Stimulated activated CD4-positive, alpha-beta T cell treated with anti-CD3 and anti-CD28 coated beads, Interleukin-1b, Interleukin-23, amount 100 ng/mL, for 4 hours (primary cell): Measurements from ENCODE around the gene MED27.
"Not testable (repeated sequence)": the region's sequence is repeated elsewhere in the genome, so short reads cannot be mapped to it uniquely, and the experiment has no call there.

Source experiments
- DNase-seq, 2 donors: peaks; one replicate each; pipeline ENCODE4 v3.0.0-alpha.2; 2020; ENCODE audit warnings: low read depth in 2 of 2

The MED27 gene

DNA sequence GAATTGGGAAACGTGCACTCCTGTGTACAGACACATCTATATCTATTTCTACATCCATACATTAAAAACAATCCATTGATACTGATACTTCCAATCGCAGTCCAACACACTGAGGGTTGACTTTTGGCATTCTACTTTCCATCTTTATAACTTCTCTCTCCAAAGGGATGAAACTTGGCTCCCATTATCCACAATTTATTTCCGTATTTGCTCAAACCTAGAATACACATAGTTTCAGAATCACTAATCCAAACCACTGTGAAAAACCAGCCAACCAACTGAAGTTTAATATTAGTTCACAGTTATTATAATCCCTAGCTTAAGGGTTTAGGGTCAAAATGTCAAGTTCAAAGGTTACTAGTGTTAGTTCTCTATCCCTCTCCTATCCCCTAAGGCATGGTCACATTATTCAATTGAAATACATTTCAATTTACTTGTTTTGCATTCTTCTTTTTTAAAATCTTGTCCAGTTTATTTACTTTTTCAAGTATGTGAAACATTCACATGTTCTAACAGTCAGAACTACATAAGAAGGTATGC lies 156.5 kb downstream of the MED27 start:
- no peak for DNase-seq

DNA sequence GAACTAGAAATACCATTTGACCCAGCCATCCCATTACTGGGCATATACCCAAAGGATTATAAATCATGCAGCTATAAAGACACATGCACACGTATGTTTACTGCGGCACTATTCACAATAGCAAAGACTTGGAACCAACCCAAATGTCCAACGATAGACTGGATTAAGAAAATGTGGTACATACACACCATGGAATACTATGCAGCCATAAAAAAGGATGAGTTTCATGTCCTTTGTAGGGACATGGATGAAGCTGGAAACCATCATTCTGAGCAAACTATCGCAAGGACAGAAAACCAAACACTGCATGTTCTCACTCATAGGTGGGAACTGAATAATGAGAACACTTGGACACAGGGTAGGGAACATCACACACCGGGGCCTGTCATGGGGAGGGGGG lies 158.0 kb downstream of the MED27 start:
- not testable (repeated sequence) for DNase-seq

DNA sequence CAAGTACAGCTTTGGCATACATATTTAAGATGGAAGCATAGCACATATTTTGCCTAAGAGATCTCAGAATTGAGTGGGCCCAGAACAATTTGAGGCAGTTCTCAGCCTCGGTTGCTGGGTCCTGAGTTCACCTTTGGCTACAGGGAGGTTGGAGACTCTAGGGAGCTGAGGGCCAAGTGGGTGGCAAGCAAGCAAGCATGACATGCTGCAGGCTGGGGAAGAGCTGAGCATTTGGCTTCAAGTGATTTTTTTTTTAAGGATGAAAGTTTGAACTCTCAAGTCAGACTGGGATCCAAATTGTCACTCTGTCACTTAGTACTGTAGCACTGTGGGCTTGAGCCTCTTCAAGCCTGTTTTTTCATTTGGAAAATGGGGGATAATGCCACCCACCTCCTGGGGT lies 160.5 kb downstream of the MED27 start:
- no peak for DNase-seq

DNA sequence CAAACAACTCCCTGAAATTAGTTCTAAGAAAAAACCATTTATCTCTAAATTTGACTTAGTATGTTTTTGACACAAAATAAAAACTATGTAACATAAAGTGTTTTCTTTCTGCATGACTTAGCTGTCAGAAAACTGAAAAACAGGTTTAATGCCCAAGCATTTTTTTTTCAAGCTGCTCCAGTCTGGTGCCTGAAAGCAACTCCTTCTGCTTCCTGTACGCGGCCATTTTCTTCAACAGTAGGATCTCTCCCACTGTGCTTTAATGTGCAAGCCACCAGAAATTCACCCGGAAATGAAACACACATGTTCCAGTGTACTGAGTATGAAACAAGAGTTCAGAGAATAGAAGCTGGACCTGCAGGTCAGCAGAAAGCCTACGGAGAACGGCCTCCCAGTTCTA lies 161.2 kb downstream of the MED27 start:
- DNase-seq = no peak

DNA sequence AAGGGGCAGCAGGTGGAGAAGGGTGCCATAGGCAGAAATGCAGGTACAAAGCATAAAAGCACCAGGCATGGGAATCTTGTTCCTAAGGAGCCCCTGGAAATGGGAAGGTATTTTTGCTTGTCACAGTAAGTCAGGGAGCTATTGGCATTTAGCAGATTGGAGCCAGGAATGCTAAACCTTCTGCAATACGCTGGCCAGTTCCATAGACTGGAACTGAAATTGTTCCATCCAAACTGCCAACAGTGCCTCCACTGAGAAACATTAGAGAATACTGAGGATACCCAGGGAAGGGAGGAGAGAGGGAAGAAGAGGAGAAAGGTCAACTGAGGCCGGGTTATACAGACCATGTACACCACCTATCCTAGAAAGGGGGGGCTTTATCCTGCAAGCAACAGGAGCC lies 162.7 kb downstream of the MED27 start:
- no peak for DNase-seq

DNA sequence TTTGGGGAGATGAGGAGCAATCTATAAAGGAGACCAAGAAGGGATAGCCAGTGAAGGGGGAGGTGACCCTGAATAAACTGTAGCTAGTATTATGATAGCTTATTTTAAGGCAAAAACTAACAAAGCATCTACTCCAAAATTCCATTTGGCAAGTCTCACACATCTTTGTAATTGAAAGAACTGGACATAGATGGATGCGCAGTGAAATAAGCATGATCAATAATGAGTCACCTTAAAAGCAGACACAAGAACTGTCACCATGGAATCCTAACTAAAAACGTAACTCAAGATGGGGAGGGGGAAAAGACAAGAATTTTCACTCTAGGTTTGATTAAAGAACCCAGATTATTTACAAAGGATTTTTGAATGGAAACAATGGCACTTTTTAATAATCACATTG lies 164.5 kb downstream of the MED27 start:
- no peak for DNase-seq

DNA sequence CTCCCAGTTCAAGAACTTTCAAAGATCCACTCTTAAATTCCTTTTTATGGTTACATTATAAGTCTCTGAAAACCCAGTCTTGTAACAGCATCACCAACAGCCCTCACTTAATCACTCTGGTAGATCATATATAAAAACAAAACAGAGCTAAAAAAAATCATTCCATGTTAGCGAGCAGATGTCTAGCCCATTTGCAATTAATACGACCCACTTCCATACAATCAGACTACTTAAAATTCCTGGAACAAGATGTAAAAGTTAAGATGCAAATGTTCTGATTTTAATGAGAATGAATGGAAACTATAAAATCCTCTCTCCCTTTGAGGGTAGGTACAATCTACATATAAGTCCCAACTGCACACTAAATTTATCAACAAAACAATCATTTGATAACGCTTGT lies 167.0 kb downstream of the MED27 start:
- DNase-seq = no peak

DNA sequence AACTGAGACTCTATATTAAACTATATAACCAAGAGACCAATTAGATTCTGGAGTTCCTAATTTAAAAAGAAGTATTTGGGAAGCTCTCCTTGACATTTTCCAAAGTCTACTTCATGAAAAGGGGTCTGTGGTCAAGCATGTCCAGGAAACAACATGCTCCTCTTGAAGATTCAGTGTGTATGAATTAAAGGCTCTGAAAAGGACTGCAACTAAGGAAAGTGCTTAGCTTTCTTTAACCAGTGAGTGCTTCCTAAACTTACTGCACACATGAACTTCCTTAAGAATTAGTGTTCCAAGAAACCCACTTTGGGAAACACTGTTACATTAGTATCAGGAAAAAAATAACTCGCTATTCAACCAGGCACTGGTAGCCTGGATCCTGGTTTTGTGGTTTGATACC lies 167.6 kb downstream of the MED27 start:
- DNase-seq = no peak

DNA sequence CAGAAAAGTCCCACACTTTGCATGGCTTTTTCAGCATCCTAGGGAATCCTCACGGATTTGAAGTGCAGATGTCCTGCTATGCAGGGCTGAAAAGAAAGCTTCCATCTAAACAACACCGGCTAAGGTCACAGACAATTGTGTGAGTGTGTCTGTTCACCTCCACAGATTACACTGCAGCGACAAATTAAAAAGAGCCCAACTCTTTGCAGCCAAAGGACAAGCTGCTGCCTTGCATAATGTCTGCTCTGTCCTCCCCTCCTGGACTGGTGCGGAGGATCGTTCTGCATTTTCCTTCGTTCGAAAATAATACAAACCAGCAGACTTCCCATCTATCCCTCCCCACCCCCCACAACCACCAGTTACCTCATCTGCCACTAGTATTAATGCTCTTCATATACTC lies 169.1 kb downstream of the MED27 start:
- DNase-seq = no peak

DNA sequence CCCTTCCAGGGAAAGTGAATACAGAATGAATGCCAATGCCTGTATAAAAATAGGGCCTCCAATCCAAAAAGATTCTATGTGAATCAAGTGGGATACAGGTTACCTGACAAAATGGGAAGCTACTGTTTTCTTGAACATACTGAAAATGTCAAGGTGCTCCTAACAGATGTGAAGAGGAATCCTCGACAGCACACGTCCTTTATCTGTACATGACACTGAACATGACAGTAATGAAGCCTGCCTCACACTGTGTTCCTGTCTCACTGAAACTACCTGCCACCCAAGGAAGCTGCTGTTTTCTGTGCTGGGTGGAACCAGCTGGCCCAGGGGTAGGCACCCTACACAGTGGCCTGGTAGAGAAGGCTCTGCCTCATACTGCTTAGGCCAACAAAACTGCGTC lies 174.5 kb downstream of the MED27 start:
- DNase-seq = no peak

DNA sequence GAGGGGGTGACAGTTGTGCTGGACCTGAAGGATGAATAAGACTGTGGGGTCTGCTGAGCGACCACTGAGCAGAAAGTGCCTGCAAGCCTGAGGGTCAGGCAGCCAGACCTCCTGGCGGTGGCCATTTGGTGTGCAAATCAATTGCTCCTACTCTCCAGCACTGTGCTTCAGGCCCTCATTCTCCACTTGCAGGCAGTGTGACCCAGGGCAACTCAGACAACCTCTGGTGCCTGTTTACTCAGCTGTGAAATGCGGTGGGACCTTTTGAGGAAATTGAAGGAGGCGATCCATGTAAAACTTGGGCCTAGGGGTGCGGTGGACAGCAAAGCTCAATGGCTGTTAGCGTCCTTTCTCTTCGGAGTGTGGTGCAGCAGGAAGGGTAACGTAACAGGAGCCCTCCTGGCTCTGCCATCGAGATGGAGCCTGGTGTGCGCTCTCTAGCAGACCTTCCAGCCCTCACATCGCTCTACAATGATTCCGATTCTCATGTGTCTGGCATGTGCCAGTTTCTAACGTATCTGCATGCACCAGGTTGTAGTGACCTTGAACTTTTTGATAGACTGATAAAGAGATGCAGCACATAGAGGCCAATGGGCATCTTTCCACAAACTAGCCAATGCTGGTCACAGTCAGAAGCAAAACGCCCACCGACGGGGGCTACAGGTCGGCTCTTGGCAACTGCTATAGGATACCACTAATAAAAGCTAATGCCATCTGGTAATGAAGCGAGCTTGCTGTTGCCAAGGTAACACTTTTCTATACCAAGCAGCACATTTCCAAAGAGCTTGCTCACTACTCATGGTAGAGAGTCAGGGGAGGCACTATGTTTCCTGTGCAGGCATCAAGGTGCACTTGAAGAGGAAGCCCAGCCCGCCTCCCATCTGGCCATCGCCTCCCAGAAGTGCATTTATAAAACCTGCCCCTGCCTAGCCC lies 180.1 kb downstream of the MED27 start:
- no peak for DNase-seq

DNA sequence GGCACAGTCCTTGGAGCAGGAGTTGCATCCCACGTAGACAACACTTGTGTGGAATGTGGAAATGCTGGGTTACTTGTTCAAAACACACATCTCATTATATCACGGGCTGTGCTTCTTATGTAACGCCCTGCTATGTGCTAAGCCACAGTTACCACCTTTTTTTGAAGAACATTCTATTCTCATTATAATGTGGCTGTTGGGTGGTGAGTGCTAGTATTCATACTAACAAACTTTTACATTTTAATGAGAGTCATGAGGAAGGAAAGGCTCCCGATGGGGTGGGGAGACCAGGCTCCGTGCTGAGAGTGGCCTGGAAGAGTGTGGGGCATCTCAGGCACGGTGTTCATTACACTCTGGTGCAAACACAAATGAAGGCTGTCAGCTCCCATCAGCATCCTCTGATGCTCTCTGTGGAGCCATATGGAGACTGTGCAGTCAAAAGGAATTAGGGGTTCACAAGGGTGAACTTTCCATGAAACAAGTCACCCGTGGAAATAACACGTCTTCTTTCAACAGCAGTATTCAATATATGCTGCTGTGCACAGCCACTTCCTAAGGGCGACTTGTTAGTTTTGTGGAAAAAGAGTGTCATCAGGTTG lies 186.7 kb downstream of the MED27 start:
- no peak for DNase-seq

DNA sequence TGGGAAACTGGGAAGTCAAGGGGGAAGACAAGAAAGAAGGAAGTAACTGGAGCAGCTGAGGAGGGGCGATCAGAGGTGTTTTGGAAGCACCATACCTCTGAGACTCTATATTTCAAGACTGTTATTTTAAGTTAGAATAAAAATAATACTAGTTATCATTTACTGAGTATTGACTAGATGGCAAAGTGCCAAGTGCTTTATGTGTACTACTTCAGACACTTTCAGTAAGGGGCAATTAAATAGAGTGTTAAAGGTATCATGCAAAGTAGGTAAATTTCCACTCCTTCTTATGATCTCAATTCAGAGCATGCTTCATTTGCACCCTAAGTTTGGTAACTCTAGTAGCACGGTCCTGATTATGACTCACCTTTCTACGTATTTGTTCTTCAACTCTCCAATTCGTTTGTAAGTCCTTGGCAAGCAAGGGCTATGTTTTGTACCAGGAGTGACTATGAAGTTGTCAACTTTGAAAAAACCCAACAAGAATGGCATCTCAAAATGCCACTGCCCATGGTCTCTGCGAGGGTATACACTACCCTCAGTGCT lies 187.4 kb downstream of the MED27 start:
- DNase-seq = no peak

DNA sequence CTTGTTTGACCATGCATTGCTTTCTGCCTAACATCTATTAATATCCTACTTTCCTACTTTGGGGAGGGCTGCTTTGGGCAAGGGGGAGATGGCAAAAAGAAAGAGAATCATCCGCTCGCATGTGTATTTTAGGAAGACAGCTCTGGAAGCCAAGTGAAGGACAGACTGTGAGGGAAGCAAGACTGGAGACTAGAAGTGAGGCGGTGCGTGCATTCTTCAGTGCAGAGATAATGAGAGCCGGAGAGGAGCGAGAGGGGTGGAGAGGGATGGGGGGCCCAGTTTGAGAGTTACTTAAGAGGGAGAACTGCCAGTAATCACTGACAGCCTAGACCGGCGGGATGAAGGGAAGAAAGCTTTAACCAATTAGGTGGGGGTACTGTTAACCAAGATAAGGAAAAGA lies 188.1 kb downstream of the MED27 start:
- DNase-seq = no peak

DNA sequence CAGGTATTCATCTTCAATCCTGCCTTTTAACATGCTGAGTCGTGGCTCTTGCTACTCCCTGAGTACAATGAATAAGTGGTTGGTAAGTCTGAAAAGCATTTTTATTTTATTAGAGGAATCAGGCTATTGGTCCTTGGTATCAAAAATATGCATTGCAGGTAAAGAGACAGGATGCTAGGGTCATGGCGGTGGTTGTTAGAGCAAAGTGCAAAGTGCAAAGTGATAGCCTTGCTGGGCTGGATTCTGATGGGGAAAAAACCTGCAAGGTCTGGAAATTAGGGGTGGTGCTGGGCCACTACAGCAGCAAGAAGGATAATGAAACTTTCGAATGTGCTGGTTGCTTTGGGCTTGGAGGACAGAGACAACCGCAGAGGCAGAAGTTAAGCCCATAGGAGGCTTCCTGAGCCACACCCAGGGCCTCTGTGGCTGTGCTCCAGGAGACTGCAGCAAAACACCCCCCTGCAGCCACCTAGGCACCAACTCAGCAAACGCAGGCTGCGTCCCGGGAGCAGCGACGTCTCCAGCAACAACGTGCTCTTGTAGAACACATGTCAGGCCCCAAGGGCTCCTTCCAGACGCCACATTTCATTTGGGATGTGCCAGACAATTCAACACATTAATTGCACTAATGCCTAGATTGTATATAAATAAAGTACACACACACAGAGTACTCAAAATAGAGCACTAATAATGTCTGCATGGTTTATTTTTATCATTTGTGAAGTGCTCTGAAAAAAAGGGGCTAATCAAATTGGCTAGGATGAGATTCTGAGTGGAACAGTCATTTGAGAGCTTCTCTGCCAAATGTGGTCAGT lies 190.0 kb downstream of the MED27 start:
- no peak for DNase-seq

DNA sequence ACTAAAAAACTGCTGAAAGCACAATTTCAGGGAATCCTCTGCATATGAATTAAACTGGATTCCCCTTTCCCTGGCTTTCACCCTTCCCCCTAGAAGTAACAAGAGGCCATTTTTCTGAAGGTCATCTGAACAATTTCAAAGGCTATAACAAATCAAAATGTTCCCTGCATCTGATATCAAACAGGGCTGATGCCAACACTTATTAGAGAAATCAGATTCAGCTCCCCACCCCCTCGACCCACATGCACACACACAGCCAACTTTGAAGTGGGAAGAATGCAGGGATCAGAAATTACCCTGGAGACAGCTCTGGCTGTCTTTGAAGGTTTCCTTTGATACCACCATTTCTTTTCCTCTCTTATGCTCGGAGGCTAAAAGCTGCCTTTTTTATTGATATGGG lies 190.7 kb downstream of the MED27 start:
- no peak for DNase-seq

DNA sequence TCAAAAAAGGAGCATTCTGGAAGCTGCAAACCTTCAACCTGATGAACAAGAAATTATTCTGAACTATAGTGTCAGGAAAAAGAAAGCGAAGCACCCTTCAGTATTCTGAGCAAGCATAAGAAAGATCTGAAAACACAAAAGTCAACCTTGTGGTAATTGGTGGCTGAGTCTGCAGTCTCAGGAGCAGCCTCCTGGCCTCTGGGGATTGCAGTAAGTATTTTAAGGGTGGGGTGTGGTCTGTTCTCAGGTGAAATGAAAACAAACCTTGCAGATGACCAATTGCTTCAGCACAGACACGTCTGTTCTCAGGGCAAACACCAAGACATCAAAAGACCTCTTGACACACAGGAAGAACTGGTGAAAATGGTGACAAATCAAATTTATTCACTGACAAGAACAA lies 192.0 kb downstream of the MED27 start:
- no peak for DNase-seq

DNA sequence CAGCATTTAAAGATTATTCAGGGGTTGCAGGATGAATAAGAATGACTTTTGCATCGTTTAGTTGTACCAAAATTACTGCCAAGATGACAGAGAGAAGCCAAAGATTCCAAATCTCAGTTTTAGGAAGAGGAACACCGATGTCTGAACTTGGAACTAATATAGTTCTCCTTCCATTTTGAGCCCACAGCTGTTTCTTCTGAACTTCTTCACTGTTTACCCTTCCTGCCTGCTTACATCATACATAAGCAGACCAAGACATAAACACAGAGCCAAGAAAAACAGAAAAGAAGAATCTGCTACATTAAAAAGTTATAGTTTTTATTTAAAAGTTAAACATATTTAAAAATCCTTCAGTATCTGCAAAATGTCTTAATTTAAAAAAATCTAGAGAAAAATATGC lies 192.8 kb downstream of the MED27 start:
- no peak for DNase-seq

DNA sequence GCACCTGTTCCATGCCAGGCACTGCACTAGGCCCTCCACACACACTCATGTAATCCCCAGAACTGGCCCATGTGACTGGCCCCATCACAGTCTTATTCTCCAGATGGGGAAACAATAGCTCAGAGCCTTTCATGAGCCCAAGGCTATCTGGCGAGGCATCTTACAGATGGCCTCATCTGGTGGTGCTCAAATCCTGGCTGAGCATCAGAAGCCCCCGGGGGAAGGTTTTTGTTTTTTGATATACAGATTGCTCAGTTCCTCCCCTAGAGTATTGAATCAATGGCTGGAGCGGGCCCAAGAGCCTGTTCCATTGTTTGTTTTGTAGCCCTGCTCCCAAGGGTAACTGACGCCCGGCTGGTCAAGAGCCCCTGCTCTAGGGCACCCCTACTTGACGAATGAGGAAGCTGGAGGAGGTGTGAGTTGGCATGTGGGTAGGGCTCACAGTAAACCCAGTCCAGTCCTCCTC lies 194.5 kb downstream of the MED27 start:
- no peak for DNase-seq

DNA sequence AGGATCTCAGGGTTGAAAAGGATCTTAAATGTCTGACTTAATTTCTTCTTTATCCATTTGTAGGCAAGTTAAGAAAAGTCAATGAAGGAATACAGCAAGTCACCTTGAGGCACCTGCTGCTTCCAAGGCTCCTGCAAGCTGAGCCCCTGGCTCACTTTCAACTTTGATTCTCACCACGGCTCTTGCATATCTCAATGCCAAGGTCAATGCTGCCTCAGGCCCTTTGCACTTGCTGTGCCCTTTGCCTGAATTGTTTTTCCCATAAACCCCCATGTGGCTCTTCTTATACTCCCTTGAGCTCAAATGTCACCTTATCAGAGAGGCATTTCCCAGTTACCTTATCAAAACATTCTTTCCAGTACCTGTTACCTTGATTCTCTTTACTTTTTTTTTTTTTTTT lies 195.4 kb downstream of the MED27 start:
- no peak for DNase-seq

DNA sequence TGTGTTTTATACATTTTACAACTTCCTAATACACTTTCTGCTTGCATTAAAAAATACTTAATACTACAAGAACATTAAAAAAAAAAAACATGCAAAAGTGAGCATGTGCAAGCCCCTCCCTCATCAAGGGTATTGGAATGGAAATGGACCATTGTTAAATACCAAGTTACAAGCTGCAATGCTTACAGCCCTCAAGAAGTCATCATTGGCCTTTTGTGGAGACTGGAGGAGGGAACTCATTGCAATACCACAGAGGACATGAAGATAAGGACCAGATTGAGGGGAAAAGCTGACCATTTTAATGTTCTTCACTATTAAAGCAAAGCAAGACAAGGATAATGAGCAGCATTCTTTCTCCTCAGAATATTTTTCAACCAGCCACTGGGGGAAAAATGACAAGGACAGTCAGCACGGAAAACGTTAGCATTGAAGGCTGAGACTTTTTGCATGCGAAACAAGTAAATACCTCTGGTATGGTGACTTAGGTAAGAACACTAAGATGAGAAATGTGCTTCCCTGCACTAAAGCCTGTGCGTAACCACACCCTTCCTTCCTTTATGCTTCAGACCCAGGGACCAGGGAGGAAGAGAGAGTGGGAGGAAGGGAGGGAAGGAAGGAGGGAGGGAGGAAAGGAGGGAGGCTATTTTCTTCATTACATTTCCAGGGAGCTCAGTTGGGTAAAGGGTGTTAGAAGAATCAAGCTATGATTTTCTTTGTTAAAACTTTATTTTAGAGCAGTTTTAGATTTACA lies 198.7 kb downstream of the MED27 start:
- no peak for DNase-seq
